DMS53 treated with DMSO at 0.1 percent for 48 hours (cell line): Measurements from ENCODE around the gene SYNJ2BP.

Experiments used
- DNase-seq: peaks from one replicate; lab custom pipeline; 2025; ENCODE audit not compliant: unreplicated experiment; lab: John Stamatoyannopoulos, UW

SYNJ2BP gene

DNA sequence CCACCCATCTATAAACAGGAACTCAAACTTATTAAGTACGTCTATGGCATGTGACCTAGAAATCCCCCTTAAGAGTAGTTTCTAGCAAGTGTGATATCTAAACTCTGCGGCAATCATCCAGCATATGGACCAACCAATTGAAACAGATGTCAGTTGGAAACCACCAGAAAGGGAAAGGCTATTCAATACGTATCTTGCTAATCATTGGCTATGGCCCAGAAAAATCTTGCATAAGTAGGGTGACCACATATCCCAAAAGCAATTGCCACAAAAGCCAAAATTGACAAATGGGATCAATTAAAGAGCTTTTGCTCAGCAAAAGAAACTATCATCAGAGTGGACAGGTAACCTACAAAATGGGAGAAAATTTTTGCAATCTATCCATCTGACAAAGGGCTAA is 24.2 kb downstream of the SYNJ2BP start:
- DNase-seq, result no peak

DNA sequence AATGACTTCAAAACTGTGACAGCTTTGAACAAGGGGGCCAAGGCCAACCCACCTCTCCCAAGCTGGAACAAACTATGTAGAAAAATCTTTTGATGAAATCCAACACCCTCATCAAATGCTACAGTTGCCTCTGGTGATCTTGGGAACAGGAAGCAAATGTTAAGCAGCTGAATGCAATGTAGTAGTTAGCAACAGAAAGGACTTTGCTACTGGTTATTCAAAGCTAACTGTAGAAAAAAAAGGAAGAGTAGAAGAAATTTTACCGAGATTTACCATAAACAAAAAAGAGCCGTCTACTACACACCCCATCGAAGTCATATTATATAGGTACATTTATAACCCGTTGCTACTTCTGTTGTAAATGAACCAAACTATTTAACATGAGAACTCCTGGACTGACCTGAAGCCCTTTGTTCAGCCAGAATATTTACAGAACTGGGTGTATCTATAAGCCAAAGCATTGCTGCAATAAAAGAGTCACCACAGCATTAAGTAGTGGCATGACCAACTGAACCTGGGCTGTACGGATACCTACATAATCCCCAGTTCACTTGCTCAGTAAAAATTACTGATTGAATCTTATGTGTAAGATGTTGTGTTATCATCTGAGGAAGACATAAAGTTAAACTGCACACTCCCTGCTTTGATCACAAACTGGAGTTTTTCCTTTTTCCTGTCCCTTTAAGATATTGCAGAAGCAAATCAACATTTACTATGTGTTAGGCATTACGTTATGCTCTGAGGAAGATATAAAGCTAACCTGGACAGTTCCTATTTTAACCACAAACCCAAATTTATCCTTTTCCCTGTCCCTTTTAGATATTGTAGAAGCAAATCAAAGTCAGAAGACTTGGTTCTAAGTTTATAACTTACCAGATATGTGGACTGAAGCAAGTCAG is 25.1 kb downstream of the SYNJ2BP start:
- DNase-seq, result no peak

DNA sequence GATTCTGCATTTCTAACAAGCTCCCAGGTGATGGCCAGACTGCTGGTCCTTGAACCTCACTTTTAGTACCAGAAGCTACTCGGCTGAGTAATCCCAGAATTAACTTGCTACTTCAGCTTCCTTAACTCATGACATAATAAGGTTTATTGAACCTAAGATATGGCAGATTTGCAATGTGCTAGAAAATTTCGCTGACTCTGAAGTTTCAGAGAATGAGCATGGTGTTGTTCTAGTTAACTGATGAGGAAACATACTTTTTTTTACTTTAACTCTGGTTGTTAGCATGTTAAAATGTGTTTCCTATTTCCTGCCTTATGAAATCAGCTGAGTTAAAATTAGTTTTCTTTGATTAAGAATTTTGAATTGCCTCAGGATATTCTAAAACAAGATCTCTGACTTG is 34.4 kb downstream of the SYNJ2BP start:
- no peak for DNase-seq

DNA sequence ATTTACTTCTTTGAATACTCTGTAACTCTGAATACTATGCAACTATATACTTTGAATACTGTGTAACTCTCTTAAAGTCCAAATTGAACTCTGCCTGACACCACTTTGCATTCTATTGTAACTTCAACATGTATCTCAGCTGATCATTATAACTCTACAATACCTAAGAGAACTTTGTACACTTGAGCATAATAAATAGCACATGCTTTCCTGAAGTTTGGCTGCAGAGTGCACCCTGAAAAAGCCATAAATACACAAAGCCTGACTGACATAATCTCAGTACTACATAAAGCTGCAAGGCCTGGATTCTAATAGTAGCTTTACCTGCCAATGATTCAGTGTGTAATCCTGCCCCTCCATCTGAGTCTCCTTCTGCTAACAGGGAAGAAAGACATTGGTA is 36.1 kb downstream of the SYNJ2BP start:
- DNase-seq, result no peak

DNA sequence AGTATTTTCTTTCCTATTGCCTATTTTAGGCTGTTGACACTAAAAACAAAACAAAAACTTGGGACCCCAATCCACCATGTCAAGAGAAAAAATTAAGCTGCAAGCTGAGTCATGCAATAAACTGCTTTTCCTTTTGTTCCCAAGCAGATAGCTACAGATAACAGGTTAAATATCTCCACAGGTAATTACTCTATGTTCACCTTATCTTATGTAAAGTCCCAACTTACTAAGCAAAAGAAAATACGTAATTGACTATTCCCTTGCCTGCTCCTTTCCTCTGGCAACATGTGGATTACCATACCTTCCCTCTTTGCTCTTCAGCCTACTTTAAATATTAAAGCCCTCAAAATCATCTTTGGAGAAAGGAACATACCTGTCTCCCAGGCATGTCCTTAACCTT is 38.2 kb downstream of the SYNJ2BP start:
- no peak for DNase-seq
